ENCODE data around the gene CNIH4. TPM values are rescaled to one million over a fixed set of nuclear protein-coding genes. Genes with fewer than 3 reads are reported as not detected.

The CNIH4 gene
- total and polyA plus RNA-seq, 2 of the 4 experiments (the other 2 are of a cell fraction): 29.7 to 73.1 TPM

GRCh38 chr1:224387943-224388342, 31.3 kb downstream of the CNIH4 start:
- no peak overlapping the region for H3K4ac ChIP-seq (ENCODE audit: low read depth, low read length)
- H2AK5ac ChIP-seq (ENCODE audit: low read depth, low read length): no peak overlapping the region
- no peak overlapping the region for H2AK9ac ChIP-seq (replicated peaks; ENCODE audit: low read depth, low read length, poor library complexity)
- no peak overlapping the region for H2BK5ac ChIP-seq (ENCODE audit: low read depth, low read length, poor library complexity, severe bottlenecking)
- BruUV-seq (replicated peaks): no TSS peak
- no peak overlapping the region for H3K18ac ChIP-seq (ENCODE audit: low read depth, low read length)
- ATAC-seq (ENCODE audit: low read depth) (no peak), DNase-seq (no peak)
- no peak overlapping the region for H4K5ac ChIP-seq (ENCODE audit: low read depth, low read length)
- H3K9ac ChIP-seq (ENCODE audit: low read depth, low read length): no peak overlapping the region
- no CpG with 5 or more reads among the region's 2 CpGs for WGBS, 2 experiments (ENCODE audit: extremely low coverage in 2 of 2, insufficient read length in 1 of 2)
- no peak overlapping the region for H2BK120ac ChIP-seq (ENCODE audit: low read depth, low read length)
- H4K8ac ChIP-seq (ENCODE audit: low read depth in 2 of 2, low read length in 2 of 2): no peak overlapping the region
- no peaks in the 10 kb centered on the region for H3K27me3 ChIP-seq (ENCODE audit: control insufficient read depth, insufficient read depth, low read length)
- dilution Hi-C loops (cut with HindIII; ENCODE audit: low sequenced_read_pairs, unreplicated experiment): no loop called here
- H4K91ac ChIP-seq (ENCODE audit: insufficient read depth, low read depth, low read length): no peak overlapping the region
- no peak overlapping the region for H2BK20ac ChIP-seq (ENCODE audit: low read depth, low read length)
- no peak overlapping the region for H3K4me3 ChIP-seq (ENCODE audit: insufficient read depth, low read depth, low read length)
- POLR2A ChIA-PET (ENCODE audit: unreplicated experiment): no interaction called here
- H3K27ac ChIP-seq (ENCODE audit: insufficient read depth, low read length): no peak overlapping the region
- H3K23ac ChIP-seq (ENCODE audit: low read depth, low read length): no peak overlapping the region
- H3K79me1 ChIP-seq (ENCODE audit: low read depth in 1 of 2, low read length in 2 of 2): peaks cover 10 to 18% of the 10 kb centered on the region in 2 experiments; a peak in 3 of 4 replicates
- no peak overlapping the region for H3K56ac ChIP-seq (ENCODE audit: extremely low read depth, insufficient read depth, low read length)
- no peak for TF ChIP-seq ELK1 (IDR thresholded peaks at IDR 0.05; ENCODE audit: borderline replicate concordance, low read depth, low read length)
- no peaks in the 10 kb centered on the region for H3K9me1 ChIP-seq (ENCODE audit: insufficient read depth, low read length)
- in situ Hi-C loops (cut with MboI; ENCODE audit: low sequenced_read_pairs): no loop called here
- no peak overlapping the region for H2BK15ac ChIP-seq (ENCODE audit: low read depth, low read length)
- intact Hi-C loops (cut with micrococcal nuclease): no loop called here
- no peaks in the 10 kb centered on the region for H3K4me1 ChIP-seq (ENCODE audit: control insufficient read depth, insufficient read depth, low read length)
- no peaks in the 10 kb centered on the region for H3K9me3 ChIP-seq (ENCODE audit: control insufficient read depth, insufficient read depth, low read length)
- no peak overlapping the region for H3K14ac ChIP-seq (replicated peaks; ENCODE audit: low read depth, low read length)
- CTCF ChIA-PET: no interaction called here
- no peak overlapping the region for H3K4me2 ChIP-seq (ENCODE audit: low read depth, low read length)
- no peak overlapping the region for H2AFZ ChIP-seq (replicated peaks; ENCODE audit: low read length, poor library complexity)
- H4K20me1 ChIP-seq (ENCODE audit: insufficient read depth, low read length): peaks cover 5% of the 10 kb centered on the region; the same call in 1 of the 2 replicates
- H3K36me3 ChIP-seq (ENCODE audit: control insufficient read depth, insufficient read depth, low read length): peaks cover 30% of the 10 kb centered on the region
